Stimulated activated CD4-positive, alpha-beta T cell treated with anti-CD3 and anti-CD28 coated beads, Interleukin-1b, Interleukin-23, amount 100 ng/mL, for 24 hours (primary cell): ENCODE results near the gene GFPT2.

Source experiments
- DNase-seq, 4 experiments: peaks; one replicate each; pipeline ENCODE4 v3.0.0-alpha.2; 2020; ENCODE audit warnings: low read depth in 4 of 4, low spot score in 1 of 4

Gene GFPT2

GRCh38 chr5:180353048-180353979, at the start of gene GFPT2:
Gene GFPT2, minus strand, starts transcription at chr5:180353336. Its CDS starts 119 bp downstream, at chr5:180353217.
- DNase-seq = peak; percentile 43 to 60 (median 51)

GRCh38 chr5:180402716-180403115, 49.6 kb upstream of the GFPT2 start:
- no peak for DNase-seq

- DNase-seq = no peak
These were observed 48.2 kb upstream of the GFPT2 start for GRCh38 chr5:180401229-180401907.

GRCh38 chr5:180400416-180400815, 47.3 kb upstream of the GFPT2 start:
- no peak for DNase-seq

- DNase-seq = no peak
These were observed 46.5 kb upstream of the GFPT2 start for GRCh38 chr5:180399401-180400215.

- DNase-seq = no peak
These were observed 43.8 kb upstream of the GFPT2 start for GRCh38 chr5:180396926-180397325.

- no peak for DNase-seq
These were observed 42.6 kb upstream of the GFPT2 start for GRCh38 chr5:180395540-180396274.

GRCh38 chr5:180394031-180394636, 41.0 kb upstream of the GFPT2 start:
- no peak for DNase-seq

- no peak for DNase-seq
These were observed 38.1 kb upstream of the GFPT2 start for GRCh38 chr5:180391276-180391675.

GRCh38 chr5:180390441-180391190, 37.5 kb upstream of the GFPT2 start:
- no peak for DNase-seq

GRCh38 chr5:180389252-180390101, 36.3 kb upstream of the GFPT2 start:
- no peak for DNase-seq

- DNase-seq = no peak
These were observed 34.7 kb upstream of the GFPT2 start for GRCh38 chr5:180387798-180388197.

- DNase-seq = no peak
These were observed 29.8 kb upstream of the GFPT2 start for GRCh38 chr5:180382926-180383325.

- no peak for DNase-seq
These were observed 28.8 kb upstream of the GFPT2 start for GRCh38 chr5:180381851-180382480.

GRCh38 chr5:180381428-180381827, 28.3 kb upstream of the GFPT2 start:
- no peak for DNase-seq

- DNase-seq = no peak
These were observed 27.7 kb upstream of the GFPT2 start for GRCh38 chr5:180380856-180381255.

- DNase-seq = no peak
These were observed 27.3 kb upstream of the GFPT2 start for GRCh38 chr5:180380441-180380840.

- DNase-seq = no peak
These were observed 26.4 kb upstream of the GFPT2 start for GRCh38 chr5:180379355-180380070.
